ENCODE measurements around the gene PARD3.

Gene PARD3

DNA sequence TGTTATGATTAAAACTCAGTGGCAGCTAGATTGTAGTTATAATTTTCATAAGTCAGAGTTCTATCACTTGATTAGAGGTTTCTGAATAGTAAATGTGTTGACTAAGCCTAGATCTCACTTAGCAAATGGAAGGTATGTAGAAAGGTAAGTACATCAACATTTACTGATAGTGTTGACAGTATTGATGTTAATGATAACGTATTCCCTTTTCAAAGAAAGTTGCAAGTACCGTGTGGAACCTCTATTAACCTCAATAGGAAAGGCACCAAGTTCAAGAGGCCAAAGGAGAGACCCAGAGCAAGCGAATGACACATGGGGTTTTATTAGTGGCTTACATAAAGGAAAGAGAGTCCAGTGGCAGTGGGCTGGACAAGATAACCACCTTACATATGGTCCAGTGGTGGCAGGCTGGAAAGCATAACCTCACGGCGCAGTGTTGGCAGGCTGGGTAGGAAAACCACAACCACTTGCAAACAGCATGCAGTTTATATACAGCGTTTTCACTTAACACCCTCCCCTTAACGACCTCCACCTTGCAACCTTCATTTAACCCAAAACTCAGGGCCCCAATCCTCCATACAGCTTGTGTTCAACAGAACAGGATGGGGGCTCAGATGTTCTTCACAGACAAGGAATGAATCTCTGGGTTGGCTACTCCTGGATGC lies 611.0 kb downstream of the PARD3 start:
- WGBS, 2 experiments = 95 to 96% methylated on average over 7 of the region's 7 CpGs
- Histone ChIP-seq H3K27me3 (ENCODE audit: control insufficient read depth, insufficient read depth, low read length, poor library complexity, severe bottlenecking) (no peaks in the 10 kb centered on the region), H3K9me3 (ENCODE audit: control insufficient read depth, low read length) (no peaks in the 10 kb centered on the region), H3K36me3 (ENCODE audit: control insufficient read depth, insufficient read depth, low read length) (no peaks in the 10 kb centered on the region), H3K4me3 (ENCODE audit: insufficient read depth, low read depth, low read length) (no peak overlapping the region), H3K27ac (ENCODE audit: insufficient read depth, low read depth, low read length, poor library complexity, severe bottlenecking) (no peak overlapping the region), H3K4me1 (ENCODE audit: control insufficient read depth, insufficient read depth, low read length) (peaks cover 28% of the 10 kb centered on the region)

GRCh38 chr10:34200355-34200901 lies 614.7 kb downstream of the PARD3 start:
- Histone ChIP-seq H3K4me1 (ENCODE audit: control insufficient read depth, insufficient read depth, low read length) (peaks cover 7% of the 10 kb centered on the region), H3K9me3 (ENCODE audit: control insufficient read depth, low read length) (no peaks in the 10 kb centered on the region), H3K27me3 (ENCODE audit: control insufficient read depth, insufficient read depth, low read length, poor library complexity, severe bottlenecking) (no peaks in the 10 kb centered on the region), H3K36me3 (ENCODE audit: control insufficient read depth, insufficient read depth, low read length) (no peaks in the 10 kb centered on the region), H3K27ac (ENCODE audit: insufficient read depth, low read depth, low read length, poor library complexity, severe bottlenecking) (peak overlapping the region; percentile 46), H3K4me3 (ENCODE audit: insufficient read depth, low read depth, low read length) (no peak overlapping the region)
- 62 to 63% methylated on average over 4 of the region's 4 CpGs for WGBS, 2 experiments

DNA sequence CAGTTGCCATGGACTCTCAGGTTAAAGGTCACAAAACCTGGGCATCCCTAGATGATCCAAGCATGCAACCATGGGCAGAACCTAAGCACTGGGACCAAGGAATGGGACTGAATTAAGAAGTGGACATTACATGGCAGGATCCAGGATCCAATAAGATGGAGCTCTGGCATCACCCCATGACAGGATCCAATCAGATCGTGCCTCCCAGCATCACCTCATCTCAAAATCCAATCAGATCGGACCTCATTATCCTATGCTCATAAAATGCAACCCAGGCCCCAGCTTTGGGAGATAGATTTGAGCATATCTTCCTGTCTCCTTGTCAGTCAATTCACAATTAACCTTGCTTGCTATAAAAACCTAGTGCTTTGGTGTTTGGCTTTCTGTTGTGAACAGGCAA lies 616.1 kb downstream of the PARD3 start:
- Histone ChIP-seq H3K4me1 (ENCODE audit: control insufficient read depth, insufficient read depth, low read length) (peaks cover 12% of the 10 kb centered on the region), H3K27me3 (ENCODE audit: control insufficient read depth, insufficient read depth, low read length, poor library complexity, severe bottlenecking) (no peaks in the 10 kb centered on the region), H3K9me3 (ENCODE audit: control insufficient read depth, low read length) (no peaks in the 10 kb centered on the region), H3K27ac (ENCODE audit: insufficient read depth, low read depth, low read length, poor library complexity, severe bottlenecking) (no peak overlapping the region), H3K4me3 (ENCODE audit: insufficient read depth, low read depth, low read length) (no peak overlapping the region), H3K36me3 (ENCODE audit: control insufficient read depth, insufficient read depth, low read length) (no peaks in the 10 kb centered on the region)
- WGBS, 2 experiments = 91 to 92% methylated on average over 2 of the region's 2 CpGs

DNA sequence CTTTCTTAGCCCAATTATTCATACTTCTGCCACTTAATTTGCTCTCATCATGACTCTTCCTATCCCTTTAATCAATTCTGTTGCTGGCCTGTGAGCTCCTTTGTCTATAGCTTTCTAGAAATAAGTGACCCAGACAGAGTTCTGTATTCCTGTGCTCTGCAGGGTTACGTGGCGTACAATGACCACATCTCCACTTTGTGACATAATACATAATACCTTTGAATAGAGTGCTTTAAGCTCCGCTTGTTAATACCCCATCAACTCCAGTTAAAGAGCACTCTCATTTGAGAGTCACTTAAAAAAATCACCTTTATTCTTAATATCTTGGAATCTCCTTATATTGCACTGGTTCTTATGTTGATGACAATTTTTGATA lies 619.0 kb downstream of the PARD3 start:
- H3K4me3 ChIP-seq (ENCODE audit: insufficient read depth, low read depth, low read length) = no peak overlapping the region
- no peaks in the 10 kb centered on the region for H3K27me3 ChIP-seq (ENCODE audit: control insufficient read depth, insufficient read depth, low read length, poor library complexity, severe bottlenecking)
- no peaks in the 10 kb centered on the region for H3K9me3 ChIP-seq (ENCODE audit: control insufficient read depth, low read length)
- H3K27ac ChIP-seq (ENCODE audit: insufficient read depth, low read depth, low read length, poor library complexity, severe bottlenecking) = no peak overlapping the region
- WGBS, 2 experiments = 88 to 89% methylated on average over 3 of the region's 3 CpGs
- H3K4me1 ChIP-seq (ENCODE audit: control insufficient read depth, insufficient read depth, low read length) = peaks cover 32% of the 10 kb centered on the region
- H3K36me3 ChIP-seq (ENCODE audit: control insufficient read depth, insufficient read depth, low read length) = no peaks in the 10 kb centered on the region

DNA sequence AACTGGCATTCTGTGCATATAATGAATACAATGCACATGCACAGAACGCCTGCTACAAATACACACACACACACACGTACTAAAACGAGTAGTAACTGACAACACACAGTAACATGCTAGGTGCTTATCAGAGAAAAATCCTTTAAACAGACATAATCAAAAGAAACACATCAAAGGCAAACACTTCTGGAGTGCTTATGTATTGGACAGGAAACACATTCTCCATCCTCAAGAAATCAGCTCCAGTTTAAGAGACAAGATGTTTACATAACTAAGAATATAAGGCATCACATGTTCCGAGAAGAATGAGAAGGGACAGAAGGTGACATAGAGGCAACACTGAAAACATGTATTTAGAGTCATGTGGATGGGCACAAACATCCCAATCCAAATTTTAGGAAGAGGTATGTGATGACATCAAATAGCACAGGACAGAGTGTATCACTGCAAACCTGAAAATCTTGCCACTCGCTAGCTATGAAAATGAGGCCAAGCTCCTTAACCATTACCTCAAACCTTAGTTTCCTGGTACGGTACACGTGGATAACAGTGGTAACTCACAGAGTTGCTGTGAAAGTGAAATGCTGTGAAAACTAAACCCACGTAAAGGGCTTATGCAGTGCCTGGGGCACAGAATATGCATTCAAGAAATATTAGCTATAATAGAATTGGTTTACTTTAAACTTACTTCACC lies 619.6 kb downstream of the PARD3 start:
- no peak overlapping the region for H3K27ac ChIP-seq (ENCODE audit: insufficient read depth, low read depth, low read length, poor library complexity, severe bottlenecking)
- H3K4me3 ChIP-seq (ENCODE audit: insufficient read depth, low read depth, low read length) = no peak overlapping the region
- 93 to 95% methylated on average over 7 to 8 of the region's 8 CpGs for WGBS, 2 experiments
- no peaks in the 10 kb centered on the region for H3K36me3 ChIP-seq (ENCODE audit: control insufficient read depth, insufficient read depth, low read length)
- H3K9me3 ChIP-seq (ENCODE audit: control insufficient read depth, low read length) = no peaks in the 10 kb centered on the region
- H3K4me1 ChIP-seq (ENCODE audit: control insufficient read depth, insufficient read depth, low read length) = peaks cover 34% of the 10 kb centered on the region
- no peaks in the 10 kb centered on the region for H3K27me3 ChIP-seq (ENCODE audit: control insufficient read depth, insufficient read depth, low read length, poor library complexity, severe bottlenecking)

GRCh38 chr10:34193931-34194626 lies 621.0 kb downstream of the PARD3 start:
- Histone ChIP-seq H3K4me3 (ENCODE audit: insufficient read depth, low read depth, low read length) (no peak overlapping the region), H3K27me3 (ENCODE audit: control insufficient read depth, insufficient read depth, low read length, poor library complexity, severe bottlenecking) (no peaks in the 10 kb centered on the region), H3K9me3 (ENCODE audit: control insufficient read depth, low read length) (no peaks in the 10 kb centered on the region), H3K36me3 (ENCODE audit: control insufficient read depth, insufficient read depth, low read length) (no peaks in the 10 kb centered on the region), H3K27ac (ENCODE audit: insufficient read depth, low read depth, low read length, poor library complexity, severe bottlenecking) (no peak overlapping the region), H3K4me1 (ENCODE audit: control insufficient read depth, insufficient read depth, low read length) (peaks cover 43% of the 10 kb centered on the region)
- WGBS, 2 experiments = 69 to 73% methylated on average over 7 of the region's 7 CpGs

GRCh38 chr10:34192646-34193045 lies 622.5 kb downstream of the PARD3 start:
- no peak overlapping the region for H3K27ac ChIP-seq (ENCODE audit: insufficient read depth, low read depth, low read length, poor library complexity, severe bottlenecking)
- no peaks in the 10 kb centered on the region for H3K36me3 ChIP-seq (ENCODE audit: control insufficient read depth, insufficient read depth, low read length)
- no peaks in the 10 kb centered on the region for H3K9me3 ChIP-seq (ENCODE audit: control insufficient read depth, low read length)
- 89 to 91% methylated on average over 4 to 5 of the region's 5 CpGs for WGBS, 2 experiments
- H3K4me3 ChIP-seq (ENCODE audit: insufficient read depth, low read depth, low read length) = no peak overlapping the region
- H3K4me1 ChIP-seq (ENCODE audit: control insufficient read depth, insufficient read depth, low read length) = peaks cover 45% of the 10 kb centered on the region
- no peaks in the 10 kb centered on the region for H3K27me3 ChIP-seq (ENCODE audit: control insufficient read depth, insufficient read depth, low read length, poor library complexity, severe bottlenecking)

GRCh38 chr10:34191406-34191805 lies 623.7 kb downstream of the PARD3 start:
- no peaks in the 10 kb centered on the region for H3K9me3 ChIP-seq (ENCODE audit: control insufficient read depth, low read length)
- no peaks in the 10 kb centered on the region for H3K27me3 ChIP-seq (ENCODE audit: control insufficient read depth, insufficient read depth, low read length, poor library complexity, severe bottlenecking)
- H3K27ac ChIP-seq (ENCODE audit: insufficient read depth, low read depth, low read length, poor library complexity, severe bottlenecking) = no peak overlapping the region
- H3K4me3 ChIP-seq (ENCODE audit: insufficient read depth, low read depth, low read length) = no peak overlapping the region
- H3K36me3 ChIP-seq (ENCODE audit: control insufficient read depth, insufficient read depth, low read length) = no peaks in the 10 kb centered on the region
- WGBS, 2 experiments = 89 to 93% methylated on average over 3 of the region's 3 CpGs
- peaks cover 58% of the 10 kb centered on the region for H3K4me1 ChIP-seq (ENCODE audit: control insufficient read depth, insufficient read depth, low read length)

DNA sequence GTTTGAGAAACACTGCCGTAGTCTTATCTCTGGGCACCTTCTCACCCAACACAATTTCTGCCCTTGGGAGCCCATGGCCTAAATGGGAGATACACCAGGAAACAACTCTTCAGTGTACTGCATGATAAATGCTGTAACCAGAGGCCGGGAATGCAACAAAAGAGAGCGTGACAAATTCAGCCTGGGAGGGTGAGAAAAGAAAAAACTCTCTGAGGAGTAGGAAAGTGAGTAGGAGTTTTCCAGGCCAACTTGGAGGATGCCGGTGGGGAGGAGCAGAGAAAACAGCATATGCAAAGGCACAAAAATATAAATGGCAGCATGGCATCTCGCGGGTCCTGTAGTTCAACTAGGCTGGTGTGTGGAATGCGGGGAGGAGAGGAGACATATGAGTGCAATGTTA lies 624.5 kb downstream of the PARD3 start:
- no peak overlapping the region for H3K4me3 ChIP-seq (ENCODE audit: insufficient read depth, low read depth, low read length)
- peak overlapping the region; percentile 38 for H3K27ac ChIP-seq (ENCODE audit: insufficient read depth, low read depth, low read length, poor library complexity, severe bottlenecking)
- no peaks in the 10 kb centered on the region for H3K27me3 ChIP-seq (ENCODE audit: control insufficient read depth, insufficient read depth, low read length, poor library complexity, severe bottlenecking)
- no peaks in the 10 kb centered on the region for H3K36me3 ChIP-seq (ENCODE audit: control insufficient read depth, insufficient read depth, low read length)
- H3K4me1 ChIP-seq (ENCODE audit: control insufficient read depth, insufficient read depth, low read length) = peaks cover 64% of the 10 kb centered on the region
- 65 to 71% methylated on average over 7 of the region's 7 CpGs for WGBS, 2 experiments
- no peaks in the 10 kb centered on the region for H3K9me3 ChIP-seq (ENCODE audit: control insufficient read depth, low read length)

GRCh38 chr10:34189830-34190229 lies 625.3 kb downstream of the PARD3 start:
- WGBS, 2 experiments = 100% methylated on average over 1 of the region's 1 CpG
- no peaks in the 10 kb centered on the region for H3K9me3 ChIP-seq (ENCODE audit: control insufficient read depth, low read length)
- peaks cover 71% of the 10 kb centered on the region for H3K4me1 ChIP-seq (ENCODE audit: control insufficient read depth, insufficient read depth, low read length)
- no peak overlapping the region for H3K27ac ChIP-seq (ENCODE audit: insufficient read depth, low read depth, low read length, poor library complexity, severe bottlenecking)
- H3K4me3 ChIP-seq (ENCODE audit: insufficient read depth, low read depth, low read length) = no peak overlapping the region
- no peaks in the 10 kb centered on the region for H3K27me3 ChIP-seq (ENCODE audit: control insufficient read depth, insufficient read depth, low read length, poor library complexity, severe bottlenecking)
- H3K36me3 ChIP-seq (ENCODE audit: control insufficient read depth, insufficient read depth, low read length) = no peaks in the 10 kb centered on the region

Measured in ectodermal cell (in vitro differentiated cells).